HepG2 (cell line): ENCODE measurements around the gene BATF3. TPM values are rescaled to one million over a fixed set of nuclear protein-coding genes. Genes with fewer than 3 reads are reported as not detected.

ENCODE experiments used
- CEBPG ChIP-seq: IDR thresholded peaks from 2 replicates; pipeline ENCODE4 v1.6.1; 2016
- DR1 ChIP-seq: sonication (generic); formaldehyde crosslinking; IDR thresholded peaks from 2 replicates; pipeline ENCODE4 v1.8.0; 2021; ENCODE audit warnings: mild to moderate bottlenecking, missing genetic modification reagents, inconsistent platforms
- FOXA1 ChIP-seq, 2 experiments: fragments of 450-650 bp in 1 of 2; sonication (generic) in 1 of 2; formaldehyde crosslinking in 1 of 2; IDR thresholded peaks; 2 replicates each; pipeline versions ENCODE4 v1.4.0 to v1.6.1; 2016 to 2020; ENCODE audit warnings: missing genetic modification reagents in 1 of 2
- JUND ChIP-seq: sonication (generic); formaldehyde crosslinking; IDR thresholded peaks from 2 replicates; pipeline ENCODE4 v1.8.0; 2022; ENCODE audit warnings: mild to moderate bottlenecking, missing genetic modification reagents
- KMT2A ChIP-seq: sonication (generic); formaldehyde crosslinking; IDR thresholded peaks from 2 replicates; pipeline ENCODE4 v1.4.0; 2020; ENCODE audit warnings: missing genetic modification reagents
- MEF2D ChIP-seq: sonication (generic); formaldehyde crosslinking; IDR thresholded peaks from 2 replicates; pipeline ENCODE4 v1.5.1; 2020; ENCODE audit warnings: mild to moderate bottlenecking, missing genetic modification reagents
- MIXL1 ChIP-seq: IDR thresholded peaks from 2 replicates; pipeline ENCODE4 v1.6.1; 2016
- SATB2 ChIP-seq: sonication (generic); formaldehyde crosslinking; IDR thresholded peaks from 2 replicates; pipeline ENCODE4 v1.5.0; 2020; ENCODE audit warnings: missing genetic modification reagents
- XRCC5 ChIP-seq: fragments of 200-400 bp; formaldehyde crosslinking; optimal IDR thresholded peaks from 2 replicates; pipeline ENCODE3; 2017; ENCODE audit warnings: mild to moderate bottlenecking, low read length
- ZBTB7B ChIP-seq: sonication (generic); formaldehyde crosslinking; IDR thresholded peaks from 2 replicates; pipeline ENCODE4 v1.4.0; 2020; ENCODE audit warnings: missing genetic modification reagents
- ZFP41 ChIP-seq: sonication (generic); formaldehyde crosslinking; IDR thresholded peaks from 2 replicates; pipeline ENCODE4 v1.4.0; 2020; ENCODE audit warnings: mild to moderate bottlenecking, missing genetic modification reagents, borderline replicate concordance
- ZFP62 ChIP-seq: sonication (generic); formaldehyde crosslinking; IDR thresholded peaks from 2 replicates; pipeline ENCODE4 v1.4.0; 2020; ENCODE audit warnings: missing genetic modification reagents
- ZNF205 ChIP-seq: IDR thresholded peaks from 2 replicates; pipeline ENCODE4 v1.6.1; 2018; ENCODE audit warnings: missing biosample characterization, missing genetic modification reagents
- ZNF232 ChIP-seq: sonication (generic); formaldehyde crosslinking; IDR thresholded peaks from 2 replicates; pipeline ENCODE4 v1.4.0; 2020; ENCODE audit warnings: missing genetic modification reagents, borderline replicate concordance
- ZNF292 ChIP-seq: sonication (generic); formaldehyde crosslinking; IDR thresholded peaks from 2 replicates; pipeline ENCODE4 v1.8.1; 2022; ENCODE audit warnings: mild to moderate bottlenecking, low read depth, missing genetic modification reagents, borderline replicate concordance
- ZNF501 ChIP-seq: sonication (generic); formaldehyde crosslinking; IDR thresholded peaks from 2 replicates; pipeline ENCODE4 v1.5.1; 2020; ENCODE audit warnings: mild to moderate bottlenecking, moderate library complexity, missing genetic modification reagents
- polyA plus RNA-seq, 8 experiments: library from polyadenylated mRNA; depleted of rRNA in 3 of 8; stranded (reverse) in 7 of 8; unstranded in 1 of 8; fragments of >200 nt; fragmentation: Illumina TruSeq in 4 of 8; extraction: Trizol in 4 of 8; gene quantifications; 2 replicates each; pipeline versions ENCODE4 v1.2.1 to v1.2.3, GENCODE V29; 2011 to 2016; ENCODE audit warnings: low read depth in 4 of 8, missing spikeins in 1 of 8, mixed read lengths in 1 of 8; ENCODE audit not compliant: insufficient read depth in 1 of 8
- total RNA-seq, 5 experiments: library from RNA; depleted of rRNA; stranded (reverse); fragments of >200 nt; fragmentation: Illumina TruSeq; extraction: Trizol; gene quantifications; 2 replicates each; pipeline ENCODE4 v1.2.3, GENCODE V29; 2016; ENCODE audit warnings: low read depth in 1 of 5
- TF ChIP-seq, protein P1 (sequence below), 2 experiments: fragments of 450-650 bp in 1 of 2; sonication (generic) in 1 of 2; formaldehyde crosslinking in 1 of 2; IDR thresholded peaks; 2 replicates each; pipeline versions ENCODE4 v1.6.1 to v1.8.0; 2016 to 2022; ENCODE audit warnings: antibody characterized with exemption in 1 of 2, mild to moderate bottlenecking in 1 of 2, missing genetic modification reagents in 1 of 2
- TF ChIP-seq, protein P2 (sequence below): sonication (generic); formaldehyde crosslinking; conservative IDR thresholded peaks from 2 replicates; pipeline ENCODE4 v1.4.0; 2020; ENCODE audit warnings: missing genetic modification reagents
- TF ChIP-seq, protein P3 (sequence below): IDR thresholded peaks from 2 replicates; pipeline ENCODE4 v1.6.1; 2016

The BATF3 gene
- total and polyA plus RNA-seq, 2 of the 13 experiments (the other 11 are each of a cell fraction or from before 2014, with no cell fraction given) = 0.13 TPM; not detected in 1

DNA sequence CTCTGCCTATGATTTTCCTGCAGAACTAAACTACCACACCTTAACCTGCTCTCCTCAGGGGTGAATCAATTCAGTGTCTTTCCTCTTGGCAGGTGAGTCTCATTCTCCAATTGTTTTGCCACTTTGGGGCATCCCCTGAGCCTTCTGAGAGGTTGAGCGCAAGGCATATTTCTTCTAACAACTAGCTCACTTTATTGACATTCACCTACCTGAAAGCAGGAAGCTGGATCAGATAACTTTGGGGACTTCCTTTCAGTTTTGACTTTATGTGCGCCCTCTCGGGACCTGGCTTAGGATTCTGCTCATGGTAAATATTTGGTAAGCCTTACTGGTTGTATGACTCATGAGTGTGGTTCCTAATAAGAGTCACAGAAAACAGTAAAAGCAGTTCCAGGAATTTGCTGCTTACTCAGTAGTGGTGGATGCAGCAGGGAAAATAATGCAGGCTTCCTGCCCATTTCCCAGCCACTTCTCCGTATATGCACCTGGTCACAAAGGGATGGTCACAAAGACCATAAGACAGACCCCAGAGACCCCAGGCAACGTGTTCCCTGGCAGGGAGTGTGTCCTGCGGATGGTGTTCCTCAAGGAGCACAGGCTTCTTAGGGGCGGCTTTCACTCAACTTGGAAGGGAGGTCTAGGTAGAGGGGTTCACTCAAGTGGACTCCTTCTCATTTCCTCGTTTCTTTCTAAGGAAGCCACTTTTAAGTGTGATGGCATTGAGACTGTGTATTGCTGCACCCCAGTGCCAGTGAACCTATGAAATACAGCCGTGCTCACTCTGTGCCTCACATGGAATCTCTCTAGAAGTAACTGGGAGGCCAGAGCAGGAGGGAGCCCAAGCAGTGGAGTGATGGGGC, 22.0 kb upstream of the BATF3 start (continued):
- TF ChIP-seq, protein P1, sequence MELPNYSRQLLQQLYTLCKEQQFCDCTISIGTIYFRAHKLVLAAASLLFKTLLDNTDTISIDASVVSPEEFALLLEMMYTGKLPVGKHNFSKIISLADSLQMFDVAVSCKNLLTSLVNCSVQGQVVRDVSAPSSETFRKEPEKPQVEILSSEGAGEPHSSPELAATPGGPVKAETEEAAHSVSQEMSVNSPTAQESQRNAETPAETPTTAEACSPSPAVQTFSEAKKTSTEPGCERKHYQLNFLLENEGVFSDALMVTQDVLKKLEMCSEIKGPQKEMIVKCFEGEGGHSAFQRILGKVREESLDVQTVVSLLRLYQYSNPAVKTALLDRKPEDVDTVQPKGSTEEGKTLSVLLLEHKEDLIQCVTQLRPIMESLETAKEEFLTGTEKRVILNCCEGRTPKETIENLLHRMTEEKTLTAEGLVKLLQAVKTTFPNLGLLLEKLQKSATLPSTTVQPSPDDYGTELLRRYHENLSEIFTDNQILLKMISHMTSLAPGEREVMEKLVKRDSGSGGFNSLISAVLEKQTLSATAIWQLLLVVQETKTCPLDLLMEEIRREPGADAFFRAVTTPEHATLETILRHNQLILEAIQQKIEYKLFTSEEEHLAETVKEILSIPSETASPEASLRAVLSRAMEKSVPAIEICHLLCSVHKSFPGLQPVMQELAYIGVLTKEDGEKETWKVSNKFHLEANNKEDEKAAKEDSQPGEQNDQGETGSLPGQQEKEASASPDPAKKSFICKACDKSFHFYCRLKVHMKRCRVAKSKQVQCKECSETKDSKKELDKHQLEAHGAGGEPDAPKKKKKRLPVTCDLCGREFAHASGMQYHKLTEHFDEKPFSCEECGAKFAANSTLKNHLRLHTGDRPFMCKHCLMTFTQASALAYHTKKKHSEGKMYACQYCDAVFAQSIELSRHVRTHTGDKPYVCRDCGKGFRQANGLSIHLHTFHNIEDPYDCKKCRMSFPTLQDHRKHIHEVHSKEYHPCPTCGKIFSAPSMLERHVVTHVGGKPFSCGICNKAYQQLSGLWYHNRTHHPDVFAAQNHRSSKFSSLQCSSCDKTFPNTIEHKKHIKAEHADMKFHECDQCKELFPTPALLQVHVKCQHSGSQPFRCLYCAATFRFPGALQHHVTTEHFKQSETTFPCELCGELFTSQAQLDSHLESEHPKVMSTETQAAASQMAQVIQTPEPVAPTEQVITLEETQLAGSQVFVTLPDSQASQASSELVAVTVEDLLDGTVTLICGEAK (IDR thresholded peaks at IDR 0.05) = no peak
- TF ChIP-seq, protein P1 (CRISPR knock-in tag; IDR thresholded peaks at IDR 0.05) = peak; percentile 90; the same call in 1 of the 2 replicates
- TF ChIP-seq ZNF501 (CRISPR knock-in tag) = peak; percentile 60; the same call in 1 of the 2 replicates
- no peak for TF ChIP-seq ZFP62
- peak; percentile 84; the same call in 1 of the 2 replicates for TF ChIP-seq MEF2D (CRISPR knock-in tag)
- TF ChIP-seq DR1 (CRISPR knock-in tag) = no peak
- TF ChIP-seq, protein P2, sequence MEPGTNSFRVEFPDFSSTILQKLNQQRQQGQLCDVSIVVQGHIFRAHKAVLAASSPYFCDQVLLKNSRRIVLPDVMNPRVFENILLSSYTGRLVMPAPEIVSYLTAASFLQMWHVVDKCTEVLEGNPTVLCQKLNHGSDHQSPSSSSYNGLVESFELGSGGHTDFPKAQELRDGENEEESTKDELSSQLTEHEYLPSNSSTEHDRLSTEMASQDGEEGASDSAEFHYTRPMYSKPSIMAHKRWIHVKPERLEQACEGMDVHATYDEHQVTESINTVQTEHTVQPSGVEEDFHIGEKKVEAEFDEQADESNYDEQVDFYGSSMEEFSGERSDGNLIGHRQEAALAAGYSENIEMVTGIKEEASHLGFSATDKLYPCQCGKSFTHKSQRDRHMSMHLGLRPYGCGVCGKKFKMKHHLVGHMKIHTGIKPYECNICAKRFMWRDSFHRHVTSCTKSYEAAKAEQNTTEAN = 0 out of 2 replicates have a peak, but pooled peaks have one; percentile 45
- TF ChIP-seq KMT2A (CRISPR knock-in tag) = 0 out of 2 replicates have a peak, but pooled peaks have one; percentile 19
- 0 out of 2 replicates have a peak, but pooled peaks have one; percentile 51 for TF ChIP-seq ZNF205 (CRISPR knock-in tag)
- peak; percentile 37 for TF ChIP-seq CEBPG (CRISPR knock-in tag)
- TF ChIP-seq ZNF232 (CRISPR knock-in tag) = no peak
- peak; percentile 20 for TF ChIP-seq XRCC5
- TF ChIP-seq JUND = peak; percentile 77
- TF ChIP-seq, protein P3, sequence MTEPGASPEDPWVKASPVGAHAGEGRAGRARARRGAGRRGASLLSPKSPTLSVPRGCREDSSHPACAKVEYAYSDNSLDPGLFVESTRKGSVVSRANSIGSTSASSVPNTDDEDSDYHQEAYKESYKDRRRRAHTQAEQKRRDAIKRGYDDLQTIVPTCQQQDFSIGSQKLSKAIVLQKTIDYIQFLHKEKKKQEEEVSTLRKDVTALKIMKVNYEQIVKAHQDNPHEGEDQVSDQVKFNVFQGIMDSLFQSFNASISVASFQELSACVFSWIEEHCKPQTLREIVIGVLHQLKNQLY (CRISPR knock-in tag) = peak; percentile 28; the same call in 1 of the 2 replicates
- TF ChIP-seq SATB2 (CRISPR knock-in tag) = 0 out of 2 replicates have a peak, but pooled peaks have one; percentile 45
- peak; percentile 26; the same call in 1 of the 2 replicates for TF ChIP-seq ZNF292
- TF ChIP-seq FOXA1 (IDR thresholded peaks at IDR 0.05) = no peak
- peak; percentile 47; the same call in 1 of the 2 replicates for TF ChIP-seq FOXA1 (CRISPR knock-in tag; IDR thresholded peaks at IDR 0.05)
- TF ChIP-seq ZBTB7B (CRISPR knock-in tag) = 0 out of 2 replicates have a peak, but pooled peaks have one; percentile 27
- no peak for TF ChIP-seq ZFP41
- peak; percentile 68; the same call in 1 of the 2 replicates for TF ChIP-seq MIXL1
